Measurements from ENCODE around the gene LMX1B. TPM values are rescaled to one million over a fixed set of nuclear protein-coding genes. Genes with fewer than 3 reads are reported as not detected.

The LMX1B gene
- total RNA-seq, 1 experiment from 2014 or later: not detected

- no peak overlapping the region for H3K27ac Mint-ChIP-seq (ENCODE audit: unreplicated experiment)
- BruUV-seq (replicated peaks): no TSS peak
- H3K9me3 Mint-ChIP-seq (ENCODE audit: low read depth, unreplicated experiment): no peaks in the 10 kb centered on the region
- intact Hi-C loops (cut with micrococcal nuclease; ENCODE audit: unreplicated experiment): no loop called here
- H3K27me3 Mint-ChIP-seq (ENCODE audit: unreplicated experiment): peaks cover 95% of the 10 kb centered on the region
- no peaks in the 10 kb centered on the region for H3K36me3 Mint-ChIP-seq (ENCODE audit: insufficient read depth, unreplicated experiment)
- TF ChIP-seq CTCF (IDR thresholded peaks at IDR 0.05; ENCODE audit: unreplicated experiment): no peak
- H3K4me1 Mint-ChIP-seq (ENCODE audit: low read depth, unreplicated experiment): no peaks in the 10 kb centered on the region
- no peak overlapping the region for H3K4me3 Mint-ChIP-seq (ENCODE audit: low read depth, unreplicated experiment)
- CTCF ChIA-PET: interaction anchor here (0.6 kb wide), 2 partner anchors 10 to 24 kb away, joined by 3 to 7 read pairs; no protein-coding TSS in a partner anchor
- DNase-seq: no peak
These were observed 24.9 kb downstream of the LMX1B start for GRCh38 chr9:126638571-126639132.

- TF ChIP-seq CTCF (IDR thresholded peaks at IDR 0.05; ENCODE audit: unreplicated experiment): no peak
- intact Hi-C loops (cut with micrococcal nuclease; ENCODE audit: unreplicated experiment): no loop called here
- H3K4me3 Mint-ChIP-seq (ENCODE audit: low read depth, unreplicated experiment): no peak overlapping the region
- H3K27ac Mint-ChIP-seq (ENCODE audit: unreplicated experiment): no peak overlapping the region
- no peaks in the 10 kb centered on the region for H3K4me1 Mint-ChIP-seq (ENCODE audit: low read depth, unreplicated experiment)
- no TSS peak for BruUV-seq (replicated peaks)
- DNase-seq: no peak
- peaks cover 86% of the 10 kb centered on the region for H3K27me3 Mint-ChIP-seq (ENCODE audit: unreplicated experiment)
- H3K36me3 Mint-ChIP-seq (ENCODE audit: insufficient read depth, unreplicated experiment): no peaks in the 10 kb centered on the region
- H3K9me3 Mint-ChIP-seq (ENCODE audit: low read depth, unreplicated experiment): no peaks in the 10 kb centered on the region
- CTCF ChIA-PET: no interaction called here
These were observed 25.7 kb downstream of the LMX1B start for GRCh38 chr9:126639318-126640000.

GRCh38 chr9:126641118-126641851 lies 27.6 kb downstream of the LMX1B start:
- Mint-ChIP-seq H3K27me3 (ENCODE audit: unreplicated experiment) (peaks cover 82% of the 10 kb centered on the region), H3K4me1 (ENCODE audit: low read depth, unreplicated experiment) (no peaks in the 10 kb centered on the region), H3K4me3 (ENCODE audit: low read depth, unreplicated experiment) (no peak overlapping the region), H3K9me3 (ENCODE audit: low read depth, unreplicated experiment) (no peaks in the 10 kb centered on the region), H3K36me3 (ENCODE audit: insufficient read depth, unreplicated experiment) (no peaks in the 10 kb centered on the region), H3K27ac (ENCODE audit: unreplicated experiment) (no peak overlapping the region)
- CTCF ChIA-PET: no interaction called here
- no peak for TF ChIP-seq CTCF (IDR thresholded peaks at IDR 0.05; ENCODE audit: unreplicated experiment)
- BruUV-seq (replicated peaks): no TSS peak
- intact Hi-C loops (cut with micrococcal nuclease; ENCODE audit: unreplicated experiment): no loop called here
- DNase-seq: no peak

GRCh38 chr9:126642010-126642744 lies 28.4 kb downstream of the LMX1B start:
- H3K27ac Mint-ChIP-seq (ENCODE audit: unreplicated experiment): no peak overlapping the region
- no peaks in the 10 kb centered on the region for H3K9me3 Mint-ChIP-seq (ENCODE audit: low read depth, unreplicated experiment)
- H3K27me3 Mint-ChIP-seq (ENCODE audit: unreplicated experiment): peaks cover 82% of the 10 kb centered on the region
- BruUV-seq (replicated peaks): no TSS peak
- no peak overlapping the region for H3K4me3 Mint-ChIP-seq (ENCODE audit: low read depth, unreplicated experiment)
- H3K4me1 Mint-ChIP-seq (ENCODE audit: low read depth, unreplicated experiment): no peaks in the 10 kb centered on the region
- no peak for DNase-seq
- no peak for TF ChIP-seq CTCF (IDR thresholded peaks at IDR 0.05; ENCODE audit: unreplicated experiment)
- H3K36me3 Mint-ChIP-seq (ENCODE audit: insufficient read depth, unreplicated experiment): no peaks in the 10 kb centered on the region
- CTCF ChIA-PET: interaction anchor here (0.6 kb wide), 1 partner anchor 80 kb away, joined by 4 read pairs; no protein-coding TSS in a partner anchor
- intact Hi-C loops (cut with micrococcal nuclease; ENCODE audit: unreplicated experiment): no loop called here

All from Calu3 (cell line).